ENCODE data around the gene PTPN1.

The PTPN1 gene

DNA sequence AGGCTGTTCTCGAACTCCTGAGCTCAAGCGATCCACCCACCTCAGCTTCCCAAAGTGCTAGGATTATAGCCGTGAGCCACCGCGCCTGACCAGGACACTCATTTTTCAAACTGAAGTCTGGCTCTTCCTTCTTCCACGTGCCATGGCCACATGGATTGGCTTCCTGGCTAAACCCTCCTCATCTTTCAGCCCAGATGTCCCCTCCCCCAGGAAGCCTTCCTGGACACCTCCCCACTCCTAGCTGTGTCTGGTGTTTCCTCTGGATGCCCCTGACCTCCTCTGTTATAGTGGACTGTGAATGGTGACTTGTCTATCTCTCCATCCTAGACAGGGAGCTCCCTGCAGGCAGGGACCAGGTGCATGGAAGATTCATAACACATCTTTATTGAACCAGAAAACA, 124.0 kb downstream of the PTPN1 start:
- DNase-seq (ENCODE audit: low read depth in 3 of 3) = no peak

All from stimulated activated CD4-positive, alpha-beta T cell treated with anti-CD3 and anti-CD28 coated beads, TNF-alpha, amount 100 ng/mL, for 4 hours (primary cell).